Activated B cell treated with CpG ODN at 0.5 μM for 24 hours (primary cell): ENCODE data around the gene AKAP13. TPM values are rescaled to one million over a fixed set of nuclear protein-coding genes. Genes with fewer than 3 reads are reported as not detected.

Source experiments
- ATAC-seq: fragments of 200-7000 bp; cut with Tn5 transposase; one replicate; pipeline ENCODE4 v1.10.0; 2021; ENCODE audit warnings: low read depth, mild to moderate bottlenecking, moderate library complexity
- CTCF ChIA-PET: fragments of 350-600 bp; sonication (Branson Sonifier 250); formaldehyde crosslinking; loops from one replicate; lab custom pipeline; 2021; ENCODE audit warnings: antibody characterized with exemption; lab: Charles Lee
- POLR2A ChIA-PET: fragments of 350-600 bp; sonication (Branson Sonifier 250); formaldehyde crosslinking; loops from one replicate; lab custom pipeline; 2021; ENCODE audit warnings: antibody characterized with exemption; lab: Charles Lee
- DNase-seq: peaks from one replicate; pipeline ENCODE4 v3.0.0; 2022
- H3K27ac Mint-ChIP-seq: one replicate; pipeline ENCODE4 v1.8.0; 2020; ENCODE audit warnings: mixed read lengths
- H3K27me3 Mint-ChIP-seq: one replicate; pipeline ENCODE4 v1.8.0; 2021; ENCODE audit warnings: mixed read lengths
- H3K36me3 Mint-ChIP-seq: one replicate; pipeline ENCODE4 v1.8.0; 2021; ENCODE audit warnings: low read depth, mixed read lengths
- H3K4me1 Mint-ChIP-seq: one replicate; pipeline ENCODE4 v1.8.0; 2021; ENCODE audit warnings: mixed read lengths
- H3K4me3 Mint-ChIP-seq: one replicate; pipeline ENCODE4 v1.8.0; 2020; ENCODE audit warnings: mild to moderate bottlenecking, mixed read lengths
- H3K9me3 Mint-ChIP-seq: one replicate; pipeline ENCODE4 v1.8.0; 2020; ENCODE audit warnings: mixed read lengths
- intact Hi-C: fragments of 100-400 bp; cut with micrococcal nuclease; formaldehyde crosslinking; loops from one replicate; pipeline ENCODE4 v1.15.1; 2024
- total RNA-seq: library from RNA; stranded (reverse); gene quantifications from 2 replicates; pipeline ENCODE4 v1.2.3, GENCODE V29; 2022
- TF ChIP-seq, protein P1 (sequence below): fragments of 200-600 bp; IDR thresholded peaks from one replicate; pipeline ENCODE4 v1.8.0; 2022; ENCODE audit warnings: antibody characterized with exemption, mild to moderate bottlenecking

AKAP13 gene
- total RNA-seq, 1 donor from 2014 or later: 290 TPM

DNA sequence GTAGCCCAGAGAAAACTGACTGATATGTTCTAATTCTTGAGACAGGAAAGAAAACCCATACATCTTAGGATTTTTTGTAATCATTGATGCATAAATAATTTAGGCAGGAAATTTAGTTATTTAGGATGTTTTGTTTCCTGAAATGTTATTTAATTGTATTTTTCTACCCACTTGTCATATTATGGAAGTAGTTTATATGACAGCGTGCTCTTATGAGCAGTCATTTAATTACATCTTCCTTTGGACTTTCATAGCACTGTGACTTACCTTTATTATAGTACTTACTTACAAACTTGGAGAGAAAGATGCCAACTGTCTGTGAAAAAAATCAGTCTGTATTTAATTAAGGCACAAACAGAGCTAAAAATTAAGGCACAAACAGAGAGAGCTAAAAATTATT, 65.0 kb downstream of the AKAP13 start:
- H3K4me3 Mint-ChIP-seq: no peak overlapping the region
- TF ChIP-seq, protein P1, sequence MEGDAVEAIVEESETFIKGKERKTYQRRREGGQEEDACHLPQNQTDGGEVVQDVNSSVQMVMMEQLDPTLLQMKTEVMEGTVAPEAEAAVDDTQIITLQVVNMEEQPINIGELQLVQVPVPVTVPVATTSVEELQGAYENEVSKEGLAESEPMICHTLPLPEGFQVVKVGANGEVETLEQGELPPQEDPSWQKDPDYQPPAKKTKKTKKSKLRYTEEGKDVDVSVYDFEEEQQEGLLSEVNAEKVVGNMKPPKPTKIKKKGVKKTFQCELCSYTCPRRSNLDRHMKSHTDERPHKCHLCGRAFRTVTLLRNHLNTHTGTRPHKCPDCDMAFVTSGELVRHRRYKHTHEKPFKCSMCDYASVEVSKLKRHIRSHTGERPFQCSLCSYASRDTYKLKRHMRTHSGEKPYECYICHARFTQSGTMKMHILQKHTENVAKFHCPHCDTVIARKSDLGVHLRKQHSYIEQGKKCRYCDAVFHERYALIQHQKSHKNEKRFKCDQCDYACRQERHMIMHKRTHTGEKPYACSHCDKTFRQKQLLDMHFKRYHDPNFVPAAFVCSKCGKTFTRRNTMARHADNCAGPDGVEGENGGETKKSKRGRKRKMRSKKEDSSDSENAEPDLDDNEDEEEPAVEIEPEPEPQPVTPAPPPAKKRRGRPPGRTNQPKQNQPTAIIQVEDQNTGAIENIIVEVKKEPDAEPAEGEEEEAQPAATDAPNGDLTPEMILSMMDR: no peak
- no peak overlapping the region for H3K27ac Mint-ChIP-seq
- POLR2A ChIA-PET: no interaction called here
- DNase-seq: no peak
- H3K9me3 Mint-ChIP-seq: peaks cover 9% of the 10 kb centered on the region
- CTCF ChIA-PET: interaction anchor here (1.0 kb wide), 1 partner anchor 31 kb away, joined by 3 read pairs; no protein-coding TSS in a partner anchor
- H3K4me1 Mint-ChIP-seq: peaks cover 79% of the 10 kb centered on the region
- no peaks in the 10 kb centered on the region for H3K27me3 Mint-ChIP-seq
- peaks cover 15% of the 10 kb centered on the region for H3K36me3 Mint-ChIP-seq
- intact Hi-C loops: no loop called here
- ATAC-seq: no peak

DNA sequence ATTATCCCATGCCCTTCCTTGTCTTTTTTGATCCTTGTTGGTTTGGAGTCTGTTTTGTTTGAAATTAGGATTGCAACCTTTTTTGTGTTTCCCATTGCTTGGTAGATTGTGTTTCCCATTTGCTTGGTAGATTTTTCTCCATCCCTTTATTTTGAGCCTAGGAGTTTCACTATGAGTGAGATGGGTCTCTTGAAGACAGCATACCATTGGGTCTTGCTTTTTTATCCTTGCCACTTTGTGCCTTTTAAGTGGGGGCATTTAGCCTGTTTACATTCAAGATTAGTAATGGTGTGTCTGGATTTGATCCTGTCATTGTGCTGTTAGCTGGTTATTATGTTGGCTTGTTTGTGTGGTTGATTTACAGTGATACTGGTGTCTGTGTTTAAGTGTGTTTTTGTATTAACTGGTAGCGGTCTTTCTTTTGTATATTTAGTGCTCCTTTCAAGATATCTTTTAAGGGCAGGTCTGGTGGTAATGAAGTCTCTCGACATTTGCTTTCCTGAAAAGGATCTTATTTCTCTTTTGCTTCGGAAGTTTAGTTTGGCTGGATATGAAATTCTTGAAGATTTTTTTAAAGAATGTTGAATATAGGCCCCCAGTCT, 70.8 kb downstream of the AKAP13 start:
- CTCF ChIA-PET: interaction anchor here (0.8 kb wide), 1 partner anchor 155 kb away, joined by 3 read pairs; no protein-coding TSS in a partner anchor
- TF ChIP-seq, protein P1: no peak
- H3K36me3 Mint-ChIP-seq: peaks cover 26% of the 10 kb centered on the region
- intact Hi-C loops: no loop called here
- DNase-seq (no peak), ATAC-seq (no peak)
- H3K27ac Mint-ChIP-seq: no peak overlapping the region
- H3K27me3 Mint-ChIP-seq: no peaks in the 10 kb centered on the region
- no peak overlapping the region for H3K4me3 Mint-ChIP-seq
- H3K9me3 Mint-ChIP-seq: peaks cover 19% of the 10 kb centered on the region
- POLR2A ChIA-PET: interaction anchor here (1.0 kb wide), 1 partner anchor 8 kb away, joined by 3 read pairs; no protein-coding TSS in a partner anchor
- peaks cover 85% of the 10 kb centered on the region for H3K4me1 Mint-ChIP-seq

DNA sequence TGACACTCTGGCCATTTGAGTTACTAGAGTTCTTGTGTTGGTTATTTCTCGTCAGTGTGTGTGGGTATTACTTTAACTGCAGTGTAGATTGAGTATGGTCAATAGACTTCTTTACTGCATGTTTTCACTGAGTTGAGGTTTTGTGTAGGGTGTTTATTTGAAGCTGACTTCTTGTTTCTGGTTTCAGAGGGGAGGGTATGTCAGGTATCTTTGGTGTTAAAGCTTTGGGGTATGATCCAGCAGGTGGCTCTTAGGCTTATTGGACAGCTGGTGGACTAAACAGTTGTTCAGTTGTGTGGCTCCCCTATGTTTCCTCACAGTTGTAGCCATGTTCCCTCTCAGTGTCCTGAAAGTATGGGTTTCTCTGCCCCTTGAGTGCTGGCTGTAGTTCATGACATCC, 72.0 kb downstream of the AKAP13 start:
- Mint-ChIP-seq H3K27me3 (no peaks in the 10 kb centered on the region), H3K27ac (peak overlapping the region; percentile 24), H3K4me1 (peaks cover 94% of the 10 kb centered on the region), H3K36me3 (peaks cover 25% of the 10 kb centered on the region), H3K4me3 (peak overlapping the region; percentile 44), H3K9me3 (peaks cover 18% of the 10 kb centered on the region)
- DNase-seq: no peak
- intact Hi-C loops: no loop called here
- no peak for ATAC-seq
- TF ChIP-seq, protein P1: no peak
- CTCF ChIA-PET: interaction anchor here (1.1 to 1.4 kb wide), 2 partner anchors 33 to 38 kb away, joined by 3 read pairs; no protein-coding TSS in a partner anchor
- POLR2A ChIA-PET: interaction anchor here (1.0 kb wide), 2 partner anchors 9 to 39 kb away, joined by 3 read pairs; no protein-coding TSS in a partner anchor

DNA sequence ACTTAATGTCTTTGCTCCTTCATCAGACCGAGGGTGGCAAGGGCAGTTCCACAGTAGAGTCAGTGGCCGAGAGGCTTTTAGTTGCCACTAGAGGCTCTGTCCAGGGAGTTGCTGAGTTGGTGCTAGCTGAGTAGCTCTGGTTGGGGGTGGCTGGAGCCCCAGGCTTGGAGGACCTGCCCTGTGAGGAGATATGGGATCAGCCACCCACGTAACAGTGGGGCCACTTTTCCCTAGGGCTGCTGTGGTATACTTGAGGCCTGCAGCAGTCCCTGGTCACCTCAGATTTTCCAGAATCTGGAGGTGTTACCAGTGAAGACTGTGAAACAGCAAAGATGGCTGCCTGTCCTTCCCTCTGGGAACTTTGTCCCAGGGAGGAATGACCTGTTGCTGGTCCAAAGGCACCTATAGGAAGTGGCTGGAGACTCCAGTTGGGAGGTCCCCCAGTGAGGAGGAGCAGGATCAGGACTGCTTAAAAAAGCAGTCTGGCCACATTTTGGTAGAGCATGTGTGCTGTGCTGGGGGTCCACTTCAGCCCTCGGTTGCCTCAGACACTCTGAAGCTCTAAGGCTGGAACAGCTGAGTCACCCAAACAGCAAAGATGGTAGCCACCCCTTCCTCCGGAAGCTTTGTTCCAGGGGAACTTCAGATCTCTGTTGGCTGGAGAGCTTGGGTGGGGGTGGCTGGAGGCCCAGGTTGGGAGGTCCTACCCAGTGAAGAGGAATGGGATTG, 72.9 kb downstream of the AKAP13 start:
- H3K27me3 Mint-ChIP-seq: no peaks in the 10 kb centered on the region
- TF ChIP-seq, protein P1: no peak
- H3K4me3 Mint-ChIP-seq: no peak overlapping the region
- ATAC-seq (no peak), DNase-seq (no peak)
- peaks cover 14% of the 10 kb centered on the region for H3K9me3 Mint-ChIP-seq
- H3K4me1 Mint-ChIP-seq: peaks cover 90% of the 10 kb centered on the region
- intact Hi-C loops: no loop called here
- ChIA-PET POLR2A (interaction anchor here (1.0 kb wide), 1 partner anchor 40 kb away, joined by 3 read pairs; no protein-coding TSS in a partner anchor), CTCF (interaction anchor here (0.6 to 1.4 kb wide), 4 partner anchors 32 to 51 kb away, joined by 3 read pairs; no protein-coding TSS in a partner anchor)
- peaks cover 19% of the 10 kb centered on the region for H3K36me3 Mint-ChIP-seq
- peak overlapping the region; percentile 41 for H3K27ac Mint-ChIP-seq

DNA sequence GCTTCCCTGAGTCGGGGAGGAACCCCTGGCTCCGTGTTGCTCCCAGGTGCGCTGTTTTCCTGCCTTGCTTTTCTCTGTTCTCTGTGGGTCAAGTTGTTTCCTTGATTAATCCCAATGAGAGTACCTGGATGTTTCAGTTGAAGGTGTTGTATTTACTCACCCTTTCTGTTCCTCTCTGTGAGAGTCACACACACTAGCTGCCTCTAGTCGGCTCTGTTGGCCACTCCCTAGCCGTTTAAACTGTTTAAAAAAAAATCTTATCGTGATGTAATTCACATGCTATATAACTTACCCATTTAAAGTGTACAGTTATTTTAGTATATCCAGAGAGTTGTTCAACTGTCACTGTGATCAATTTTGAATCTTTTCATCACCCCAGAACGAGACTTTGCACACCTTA, 74.0 kb downstream of the AKAP13 start:
- TF ChIP-seq, protein P1: no peak
- ATAC-seq: no peak
- DNase-seq: no peak
- POLR2A ChIA-PET: no interaction called here
- Mint-ChIP-seq H3K27ac (peak overlapping the region; percentile 56), H3K4me3 (peak overlapping the region; percentile 5), H3K27me3 (no peaks in the 10 kb centered on the region), H3K9me3 (peaks cover 14% of the 10 kb centered on the region), H3K36me3 (peaks cover 18% of the 10 kb centered on the region), H3K4me1 (peaks cover 90% of the 10 kb centered on the region)
- CTCF ChIA-PET: interaction anchor here (1.2 kb wide), 1 partner anchor 51 kb away, joined by 3 read pairs; no protein-coding TSS in a partner anchor
- intact Hi-C loops: no loop called here
